GOT3 (cell line): ENCODE data around the gene GRAMD1A.

Experiments used
- DNase-seq: peaks from one replicate; lab custom pipeline; 2025; ENCODE audit warnings: mixed read lengths; lab: John Stamatoyannopoulos, UW

Gene GRAMD1A

GRCh38 chr19:35075202-35076025 is 75.3 kb downstream of the GRAMD1A start:
- no peak for DNase-seq

DNA sequence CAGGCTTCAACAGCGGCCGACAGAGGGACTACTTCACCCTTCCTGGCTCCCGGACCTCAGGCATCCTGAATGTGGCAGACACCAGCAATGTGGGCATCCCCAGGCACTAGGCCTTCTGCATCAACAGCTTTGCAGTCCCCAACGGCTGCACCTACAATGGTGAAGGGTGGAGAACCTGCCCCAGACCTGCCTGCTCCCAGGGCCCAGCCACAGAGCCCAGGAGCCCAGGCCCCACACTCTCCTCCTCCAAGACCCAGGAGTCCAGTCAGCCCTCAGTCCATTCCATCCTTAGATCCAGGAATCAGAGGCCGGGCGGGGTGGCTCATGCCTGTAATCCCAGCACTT is 75.9 kb downstream of the GRAMD1A start:
- DNase-seq: no peak
